Liver (tissue), 3 donors: ENCODE results near the gene PTPRD.

Experiments used
- ATF3 ChIP-seq: IDR thresholded peaks from 2 replicates; pipeline ENCODE4 v1.6.1; 2016; ENCODE audit warnings: antibody characterized with exemption
- CTCF ChIP-seq: fragments of 150-350 bp; IDR thresholded peaks from 2 replicates; pipeline ENCODE4 v1.5.1; 2017; ENCODE audit warnings: improper control_type of control experiment, low read depth, low read length; ENCODE audit not compliant: missing input control
- FOXA1 ChIP-seq: IDR thresholded peaks from 2 replicates; pipeline ENCODE4 v1.6.1; 2016; ENCODE audit warnings: antibody characterized with exemption
- GABPA ChIP-seq, 2 donors: IDR thresholded peaks in 1 of 2; conservative IDR thresholded peaks in 1 of 2; 2 replicates each; pipeline ENCODE4 v1.6.1; 2016; ENCODE audit warnings: antibody characterized with exemption in 2 of 2, mild to moderate bottlenecking in 1 of 2, moderate library complexity in 1 of 2
- JUND ChIP-seq, 2 donors: IDR thresholded peaks; 2 replicates each; pipeline ENCODE4 v1.6.1; 2016; ENCODE audit warnings: antibody characterized with exemption in 2 of 2
- MAX ChIP-seq: IDR thresholded peaks from 2 replicates; pipeline ENCODE4 v1.6.1; 2016; ENCODE audit warnings: antibody characterized with exemption
- RAD21 ChIP-seq, 2 donors: IDR thresholded peaks; 2 replicates each; pipeline ENCODE4 v1.6.1; 2016; ENCODE audit warnings: antibody characterized with exemption in 2 of 2, mild to moderate bottlenecking in 2 of 2
- REST ChIP-seq: IDR thresholded peaks from 2 replicates; pipeline ENCODE4 v1.6.1; 2016; ENCODE audit warnings: antibody characterized with exemption, mild to moderate bottlenecking
- RXRA ChIP-seq, 2 donors: IDR thresholded peaks; 2 replicates each; pipeline ENCODE4 v1.6.1; 2017 to 2018; ENCODE audit warnings: antibody characterized with exemption in 2 of 2, mild to moderate bottlenecking in 1 of 2
- SP1 ChIP-seq: IDR thresholded peaks from 2 replicates; pipeline ENCODE4 v1.6.1; 2018; ENCODE audit warnings: antibody characterized with exemption, mild to moderate bottlenecking
- TAF1 ChIP-seq: conservative IDR thresholded peaks from 2 replicates; pipeline ENCODE4 v1.6.1; 2016; ENCODE audit warnings: antibody characterized with exemption, mild to moderate bottlenecking
- YY1 ChIP-seq: IDR thresholded peaks from 2 replicates; pipeline ENCODE4 v1.6.1; 2016; ENCODE audit warnings: antibody characterized with exemption, mild to moderate bottlenecking
- donor health status: healthy.
- donor health status: healthy.

GRCh38 chr9:10226996-10227395 lies 385.8 kb downstream of the PTPRD start:
- TF ChIP-seq CTCF, result no peak
- TF ChIP-seq MAX, result no peak
- no peak for TF ChIP-seq REST
- TF ChIP-seq YY1, result no peak
- no peak for TF ChIP-seq SP1
- no peak for TF ChIP-seq RAD21 (IDR thresholded peaks at IDR 0.05)
- TF ChIP-seq ATF3, result no peak
- TF ChIP-seq GABPA (IDR thresholded peaks at IDR 0.05 in 1 of 2, conservative IDR thresholded peaks at IDR 0.05 in 1 of 2), result no peak
- no peak for TF ChIP-seq FOXA1
- no peak for TF ChIP-seq JUND (IDR thresholded peaks at IDR 0.05)
- no peak for TF ChIP-seq TAF1
- no peak for TF ChIP-seq RXRA (IDR thresholded peaks at IDR 0.05)
